ENCODE measurements around the gene TRERF1. TPM values are rescaled to one million over a fixed set of nuclear protein-coding genes. Genes with fewer than 3 reads are reported as not detected.

Gene TRERF1
- total RNA-seq, 1 donor from 2014 or later: 13.2 TPM

GRCh38 chr6:42380228-42380979 lies 71.3 kb downstream of the TRERF1 start:
- Mint-ChIP-seq H3K27ac (no peak overlapping the region), H3K27me3 (no peaks in the 10 kb centered on the region), H3K4me3 (no peak overlapping the region), H3K36me3 (peaks cover 8% of the 10 kb centered on the region), H3K4me1 (ENCODE audit: unreplicated experiment) (peaks cover 7% of the 10 kb centered on the region), H3K9me3 (no peaks in the 10 kb centered on the region)
- TF ChIP-seq CTCF (conservative IDR thresholded peaks at IDR 0.05): no peak
- DNase-seq (ENCODE audit: extremely low spot score, unreplicated experiment): no peak

- DNase-seq (ENCODE audit: extremely low spot score, unreplicated experiment): no peak
- Mint-ChIP-seq H3K4me3 (no peak overlapping the region), H3K36me3 (peaks cover 10% of the 10 kb centered on the region), H3K27ac (no peak overlapping the region), H3K4me1 (ENCODE audit: unreplicated experiment) (peaks cover 7% of the 10 kb centered on the region), H3K9me3 (no peaks in the 10 kb centered on the region), H3K27me3 (no peaks in the 10 kb centered on the region)
- TF ChIP-seq CTCF (conservative IDR thresholded peaks at IDR 0.05): no peak
Measured at GRCh38 chr6:42378536-42378935, 73.2 kb downstream of the TRERF1 start.

GRCh38 chr6:42378125-42378524 lies 73.6 kb downstream of the TRERF1 start:
- peaks cover 7% of the 10 kb centered on the region for H3K4me1 Mint-ChIP-seq (ENCODE audit: unreplicated experiment)
- H3K27ac Mint-ChIP-seq: no peak overlapping the region
- DNase-seq (ENCODE audit: extremely low spot score, unreplicated experiment): no peak
- no peaks in the 10 kb centered on the region for H3K27me3 Mint-ChIP-seq
- no peak for TF ChIP-seq CTCF (conservative IDR thresholded peaks at IDR 0.05)
- no peaks in the 10 kb centered on the region for H3K9me3 Mint-ChIP-seq
- H3K36me3 Mint-ChIP-seq: peaks cover 7% of the 10 kb centered on the region
- H3K4me3 Mint-ChIP-seq: no peak overlapping the region

- Mint-ChIP-seq H3K4me3 (no peak overlapping the region), H3K4me1 (ENCODE audit: unreplicated experiment) (peaks cover 3% of the 10 kb centered on the region), H3K36me3 (peaks cover 7% of the 10 kb centered on the region), H3K27ac (no peak overlapping the region), H3K27me3 (no peaks in the 10 kb centered on the region), H3K9me3 (no peaks in the 10 kb centered on the region)
- DNase-seq (ENCODE audit: extremely low spot score, unreplicated experiment): no peak
- TF ChIP-seq CTCF (conservative IDR thresholded peaks at IDR 0.05): no peak
Measured at GRCh38 chr6:42375007-42375635, 76.6 kb downstream of the TRERF1 start.

- Mint-ChIP-seq H3K27me3 (no peaks in the 10 kb centered on the region), H3K4me1 (ENCODE audit: unreplicated experiment) (peaks cover 9% of the 10 kb centered on the region), H3K27ac (no peak overlapping the region), H3K36me3 (peaks cover 7% of the 10 kb centered on the region), H3K4me3 (no peak overlapping the region), H3K9me3 (no peaks in the 10 kb centered on the region)
- no peak for DNase-seq (ENCODE audit: extremely low spot score, unreplicated experiment)
- no peak for TF ChIP-seq CTCF (conservative IDR thresholded peaks at IDR 0.05)
Measured at GRCh38 chr6:42374018-42374669, 77.6 kb downstream of the TRERF1 start.
